HG03571 (cell line): Measurements from ENCODE around the gene ASXL3.

Source experiments
- ATAC-seq: cut with Tn5 transposase; IDR thresholded peaks from one replicate; pipeline ENCODE4 v1.9.1; 2021; ENCODE audit not compliant: unreplicated experiment

Gene ASXL3

GRCh38 chr18:33577685-33578517, at the start of gene ASXL3:
TSS of gene ASXL3 (plus strand) at chr18:33578219. CDS start at chr18:33578632, 413 bp downstream.
- ATAC-seq = no peak

DNA sequence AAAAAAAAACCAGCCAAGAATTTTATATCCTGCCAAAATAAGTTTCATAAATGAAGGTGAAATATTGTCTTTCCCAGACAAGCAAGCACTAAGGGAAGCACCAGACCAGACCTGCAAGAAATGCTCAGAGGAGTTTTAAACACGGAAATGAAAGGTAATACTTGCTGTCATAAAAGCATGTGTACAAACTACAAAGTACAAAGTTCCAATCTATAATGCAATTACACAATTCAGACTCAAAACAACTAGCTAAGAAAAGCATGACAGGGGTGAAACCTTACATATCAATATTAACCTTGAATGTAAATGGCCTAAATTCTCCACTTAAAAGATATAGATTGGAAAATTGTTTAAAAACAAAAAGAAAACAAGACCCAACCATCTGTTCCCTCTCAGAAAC, 45.0 kb upstream of the ASXL3 start:
- no peak for ATAC-seq

DNA sequence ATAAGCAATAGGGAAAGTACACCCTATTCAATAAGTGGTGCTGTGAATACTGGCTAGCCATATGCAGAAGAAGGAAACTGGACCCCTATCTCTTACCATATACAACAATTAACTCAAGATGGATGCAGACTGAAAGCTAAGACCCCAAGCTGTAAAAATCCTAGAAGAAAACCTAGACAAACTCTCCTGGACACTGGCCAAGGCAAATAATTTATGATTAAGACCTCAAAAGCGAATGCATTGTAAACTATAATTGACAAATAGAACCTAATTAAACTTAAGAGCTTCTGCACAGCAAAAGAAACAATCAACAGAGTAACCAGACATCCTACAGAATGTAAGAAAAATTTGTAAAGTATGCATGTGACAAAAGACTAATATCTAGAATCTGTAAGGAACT, 41.1 kb upstream of the ASXL3 start:
- no peak for ATAC-seq

DNA sequence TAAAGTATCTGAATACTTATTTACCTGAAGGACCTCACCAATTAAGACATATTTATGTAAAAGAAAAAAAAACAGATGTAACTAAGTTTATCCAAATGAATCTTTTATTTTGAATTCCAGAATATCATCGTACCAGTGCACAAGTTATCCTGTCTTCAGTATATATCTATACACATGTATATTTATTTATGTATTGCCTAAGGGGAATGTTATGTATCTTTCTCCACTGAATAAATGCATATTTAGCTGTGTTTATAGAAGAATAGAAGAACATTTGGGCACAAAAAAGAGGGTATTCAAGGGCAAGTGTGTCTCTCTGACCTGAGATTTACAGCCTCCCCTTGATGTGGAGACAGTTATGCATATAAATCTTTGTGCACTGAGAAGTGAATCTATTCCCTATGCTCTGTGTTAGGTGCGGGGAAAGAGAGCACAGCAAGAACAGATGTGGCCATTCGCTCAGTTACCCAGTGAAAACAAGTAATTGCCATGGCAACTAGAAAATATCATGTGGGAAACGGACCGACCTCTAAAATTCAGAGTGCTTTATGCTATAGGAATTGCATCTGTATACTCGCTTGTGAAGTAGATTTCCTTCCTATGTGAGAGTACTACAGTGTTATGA, 39.5 kb upstream of the ASXL3 start:
- ATAC-seq = no peak

GRCh38 chr18:33540392-33540791, 37.6 kb upstream of the ASXL3 start:
- ATAC-seq = no peak

- no peak for ATAC-seq
Measured at GRCh38 chr18:33541316-33541715, 36.7 kb upstream of the ASXL3 start.

GRCh38 chr18:33556846-33557245, 21.2 kb upstream of the ASXL3 start:
- no peak for ATAC-seq

- ATAC-seq = no peak
Measured at GRCh38 chr18:33557706-33558105, 20.3 kb upstream of the ASXL3 start.

DNA sequence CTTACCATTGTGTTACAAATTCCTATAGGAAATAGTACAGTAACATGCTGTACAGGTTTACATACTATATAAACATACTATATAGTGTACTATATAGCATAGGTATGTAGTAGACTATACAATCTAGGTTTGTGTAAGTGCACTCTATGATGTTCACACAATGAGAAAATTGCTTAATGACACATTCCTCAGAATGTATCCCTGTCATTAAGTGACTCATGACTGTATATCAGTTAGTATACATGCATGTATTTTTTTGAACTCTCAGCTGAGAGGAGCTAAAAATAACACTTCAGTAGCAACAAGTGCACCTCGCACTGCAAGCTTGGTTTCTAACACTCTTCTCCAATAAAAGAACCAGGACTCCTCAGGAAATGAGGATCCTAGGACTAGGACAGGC, 19.5 kb upstream of the ASXL3 start:
- ATAC-seq = no peak

GRCh38 chr18:33560686-33561370, 17.2 kb upstream of the ASXL3 start:
- ATAC-seq = no peak

- ATAC-seq = no peak
Measured at GRCh38 chr18:33562741-33563140, 15.3 kb upstream of the ASXL3 start.

DNA sequence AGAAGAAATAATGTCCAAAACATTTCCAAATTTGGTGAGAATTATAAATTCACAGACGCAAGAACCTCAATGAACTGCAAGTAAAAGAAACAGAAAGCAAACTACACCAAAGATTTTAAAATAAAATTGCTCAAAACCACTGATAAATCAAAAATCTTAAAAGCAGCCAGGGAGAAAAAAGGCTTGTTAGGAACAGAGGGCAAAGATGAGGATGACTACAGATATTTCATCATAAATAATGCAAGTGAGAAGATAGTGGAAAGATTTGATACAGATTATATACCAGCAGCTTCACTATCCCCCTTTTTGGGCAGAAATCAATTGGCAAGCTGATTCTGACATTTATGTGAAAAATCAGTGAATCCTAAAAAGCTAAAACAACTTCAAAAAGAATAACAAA, 10.3 kb upstream of the ASXL3 start:
- no peak for ATAC-seq

DNA sequence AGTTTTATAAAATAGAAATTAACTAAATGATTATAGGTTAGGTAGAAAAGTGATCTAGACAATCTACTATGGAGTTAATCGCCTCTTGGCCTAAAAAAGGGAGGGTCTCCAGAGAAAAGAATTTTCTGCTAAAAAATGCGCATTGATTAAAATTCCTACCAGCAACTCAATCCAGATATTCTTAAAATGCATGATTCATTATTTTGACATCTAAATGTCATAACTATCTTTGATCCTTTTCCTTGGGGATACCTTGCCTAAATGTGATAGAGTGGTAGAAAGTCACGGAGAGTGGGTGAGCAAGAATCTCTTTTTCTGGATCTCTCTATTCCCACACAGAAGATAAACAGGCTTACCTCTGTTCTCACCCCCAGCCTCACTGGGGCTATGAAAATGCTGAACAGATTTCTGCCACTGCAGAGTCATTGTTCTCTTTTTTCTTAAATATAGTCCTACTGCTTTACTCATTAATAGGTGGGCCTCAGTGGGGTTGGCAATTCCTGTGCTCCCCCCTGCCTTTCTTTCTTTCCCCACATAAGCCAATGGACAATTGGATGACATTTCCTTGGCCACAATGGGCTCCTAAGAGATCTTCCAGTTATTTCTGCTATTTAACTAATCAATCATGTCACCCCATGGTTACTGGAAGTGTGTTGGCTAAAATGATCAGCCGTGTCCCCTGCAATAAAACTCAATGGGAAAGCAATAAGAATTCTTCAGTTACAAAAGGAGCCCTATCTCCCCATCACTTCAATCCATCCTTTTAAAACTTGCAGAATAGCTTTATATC, 5.8 kb upstream of the ASXL3 start:
- ATAC-seq = no peak

- ATAC-seq = no peak
Measured at GRCh38 chr18:33573193-33573592, 4.8 kb upstream of the ASXL3 start.

- no peak for ATAC-seq
Measured at GRCh38 chr18:33575451-33575850, 2.6 kb upstream of the ASXL3 start.

GRCh38 chr18:33576999-33577646, 896 bp upstream of the ASXL3 start:
- no peak for ATAC-seq

GRCh38 chr18:33578518-33579348, 714 bp downstream of the ASXL3 start:
- no peak for ATAC-seq

- ATAC-seq = no peak
Measured at GRCh38 chr18:33579349-33580215, 1.6 kb downstream of the ASXL3 start.

GRCh38 chr18:33580546-33580945, 2.5 kb downstream of the ASXL3 start:
- no peak for ATAC-seq
